EH (cell line): ENCODE data around the gene SLC30A3.

Source experiments
- DNase-seq: peaks from one replicate; pipeline ENCODE4 v3.0.0-alpha.2; 2015; ENCODE audit warnings: low read depth

The SLC30A3 gene

GRCh38 chr2:27231921-27232320 lies 30.9 kb downstream of the SLC30A3 start:
- DNase-seq, result no peak

- peak; percentile 13 for DNase-seq
These were observed 35.3 kb downstream of the SLC30A3 start for GRCh38 chr2:27227501-27227900.

DNA sequence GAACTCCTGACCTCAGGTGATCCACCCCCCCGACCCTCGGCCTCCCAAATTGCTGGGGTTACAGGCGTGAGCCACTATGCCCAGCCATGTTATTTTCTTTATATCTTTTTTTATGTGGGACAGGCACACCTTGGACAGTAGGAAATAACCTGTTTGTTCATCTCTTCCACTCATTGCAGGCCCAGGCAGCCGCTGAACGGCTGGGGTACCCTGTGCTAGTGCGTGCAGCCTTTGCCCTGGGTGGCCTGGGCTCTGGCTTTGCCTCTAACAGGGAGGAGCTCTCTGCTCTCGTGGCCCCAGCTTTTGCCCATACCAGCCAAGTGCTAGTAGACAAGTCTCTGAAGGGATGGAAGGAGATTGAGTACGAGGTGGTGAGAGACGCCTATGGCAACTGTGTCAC lies 37.3 kb downstream of the SLC30A3 start:
- DNase-seq, result no peak

DNA sequence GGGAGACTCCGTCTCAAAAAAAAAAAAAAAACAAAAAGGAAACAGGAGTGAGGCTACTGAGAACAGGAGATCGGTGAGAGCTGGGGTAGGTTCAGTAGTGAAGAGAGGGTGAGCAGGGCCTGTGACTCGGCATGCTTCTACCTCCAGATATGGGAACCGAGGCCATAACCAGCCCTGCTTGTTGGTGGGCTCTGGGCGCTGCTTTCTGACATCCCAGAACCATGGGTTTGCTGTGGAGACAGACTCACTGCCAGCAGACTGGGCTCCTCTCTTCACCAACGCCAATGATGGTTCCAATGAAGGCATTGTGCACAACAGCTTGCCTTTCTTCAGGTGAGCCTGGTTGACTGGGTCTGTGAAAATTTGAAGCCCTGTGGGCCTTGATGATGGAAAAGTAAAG lies 39.4 kb downstream of the SLC30A3 start:
- DNase-seq, result no peak

GRCh38 chr2:27222407-27222806 lies 40.4 kb downstream of the SLC30A3 start:
- no peak for DNase-seq

DNA sequence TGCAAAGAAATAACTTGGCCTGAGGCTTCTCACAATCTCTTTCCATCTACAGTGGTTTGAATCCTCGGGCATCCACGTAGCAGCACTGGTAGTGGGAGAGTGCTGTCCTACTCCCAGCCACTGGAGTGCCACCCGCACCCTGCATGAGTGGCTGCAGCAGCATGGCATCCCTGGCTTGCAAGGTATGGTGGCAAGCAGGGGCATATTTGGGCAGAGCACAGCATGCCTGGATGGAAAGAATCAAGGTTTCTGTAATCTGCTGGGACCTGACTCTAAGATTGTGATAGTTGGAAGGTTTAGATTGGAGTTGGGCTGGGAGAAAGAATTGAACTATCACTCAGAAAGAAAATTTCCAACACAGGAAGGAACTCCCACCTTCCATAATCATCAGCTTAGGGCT lies 41.7 kb downstream of the SLC30A3 start:
- no peak for DNase-seq

DNA sequence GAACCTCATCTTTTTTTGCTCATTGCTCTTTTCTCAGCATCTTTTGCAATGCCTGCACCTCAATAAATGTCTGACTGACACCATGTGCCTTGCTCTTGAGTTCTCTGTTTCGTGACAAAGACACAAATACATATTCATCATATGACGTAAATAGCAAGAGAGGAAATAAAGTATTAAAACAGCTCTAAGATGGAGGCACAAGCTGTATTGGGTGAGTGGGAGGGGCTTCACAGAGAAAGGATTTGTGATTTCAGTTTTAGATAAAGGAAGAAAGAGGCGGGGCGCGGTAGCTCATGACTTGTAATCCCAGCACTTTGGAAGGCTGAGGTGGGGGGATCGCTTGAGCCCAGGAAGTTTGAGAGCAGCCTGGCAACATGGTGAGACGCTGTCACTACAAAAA lies 42.8 kb downstream of the SLC30A3 start:
- no peak for DNase-seq

GRCh38 chr2:27219091-27219490 lies 43.8 kb downstream of the SLC30A3 start:
- no peak for DNase-seq

DNA sequence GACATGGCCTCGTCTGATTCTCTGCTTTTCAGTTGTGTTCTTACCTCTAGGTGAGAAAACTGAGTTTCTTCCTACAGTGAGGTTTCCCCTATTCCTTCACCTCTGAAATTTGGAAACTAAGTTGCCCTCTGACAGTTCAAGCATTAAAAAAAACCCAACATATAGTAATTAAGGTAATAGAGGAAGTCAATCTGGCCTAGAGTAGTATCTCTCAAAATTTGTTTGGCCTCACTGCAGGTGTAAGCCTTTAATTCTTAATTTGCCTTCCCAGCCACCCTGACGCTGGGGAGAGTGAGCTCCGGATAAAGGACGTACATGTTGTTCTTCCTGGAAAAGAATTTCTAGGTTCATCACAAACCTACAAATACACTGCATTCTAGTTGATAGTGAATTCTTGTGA lies 44.2 kb downstream of the SLC30A3 start:
- no peak for DNase-seq

- peak; percentile 85 for DNase-seq
These were observed 45.4 kb downstream of the SLC30A3 start, which contains the start of gene CAD for GRCh38 chr2:27217173-27218121. Gene CAD (plus strand): TSS chr2:27217369. CDS start chr2:27217552, 183 bp downstream.

- no peak for DNase-seq
These were observed 46.3 kb downstream of the SLC30A3 start for GRCh38 chr2:27216416-27217137.

GRCh38 chr2:27214941-27215340 lies 47.9 kb downstream of the SLC30A3 start:
- peak; percentile 25 for DNase-seq

DNA sequence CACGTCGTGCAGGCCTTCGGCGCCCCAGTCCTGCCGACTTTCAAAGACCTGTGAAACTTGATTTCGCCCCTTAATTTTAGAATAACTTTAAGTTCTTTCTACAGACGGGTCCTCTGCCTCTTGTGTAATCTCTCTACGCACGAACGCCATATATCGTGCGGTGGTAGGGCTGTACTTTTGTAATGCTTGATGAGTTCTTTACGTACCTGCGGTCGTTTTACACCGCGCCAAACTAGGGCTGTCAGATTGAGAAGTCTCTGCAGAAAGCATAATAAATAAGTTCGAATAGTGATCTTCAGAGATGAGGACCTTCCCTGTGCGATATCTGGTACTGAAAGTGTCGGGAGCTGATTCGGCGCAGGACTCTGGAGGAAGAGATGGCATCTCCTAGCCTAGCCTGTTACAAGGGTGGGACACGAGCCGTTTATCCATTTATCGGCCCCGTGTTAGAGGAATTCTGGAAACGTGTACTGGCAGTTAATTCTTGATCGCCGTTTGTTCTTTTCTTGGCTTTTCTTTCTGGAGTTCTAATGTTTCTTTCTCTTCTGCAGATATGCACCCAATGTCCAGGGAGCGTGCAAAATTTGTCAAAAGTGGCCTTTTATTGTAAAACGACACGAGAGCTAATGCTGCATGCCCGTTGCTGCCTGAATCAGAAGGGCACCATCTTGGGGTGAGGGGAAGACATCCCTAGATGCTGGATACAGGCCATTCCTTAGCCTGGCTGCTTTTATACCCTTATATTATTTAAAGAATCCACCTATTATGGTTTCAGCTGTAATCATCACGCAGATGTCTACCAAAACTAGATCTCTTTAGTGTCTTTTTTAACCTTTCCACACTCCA lies 50.0 kb downstream of the SLC30A3 start:
- DNase-seq, result peak; percentile 67

DNA sequence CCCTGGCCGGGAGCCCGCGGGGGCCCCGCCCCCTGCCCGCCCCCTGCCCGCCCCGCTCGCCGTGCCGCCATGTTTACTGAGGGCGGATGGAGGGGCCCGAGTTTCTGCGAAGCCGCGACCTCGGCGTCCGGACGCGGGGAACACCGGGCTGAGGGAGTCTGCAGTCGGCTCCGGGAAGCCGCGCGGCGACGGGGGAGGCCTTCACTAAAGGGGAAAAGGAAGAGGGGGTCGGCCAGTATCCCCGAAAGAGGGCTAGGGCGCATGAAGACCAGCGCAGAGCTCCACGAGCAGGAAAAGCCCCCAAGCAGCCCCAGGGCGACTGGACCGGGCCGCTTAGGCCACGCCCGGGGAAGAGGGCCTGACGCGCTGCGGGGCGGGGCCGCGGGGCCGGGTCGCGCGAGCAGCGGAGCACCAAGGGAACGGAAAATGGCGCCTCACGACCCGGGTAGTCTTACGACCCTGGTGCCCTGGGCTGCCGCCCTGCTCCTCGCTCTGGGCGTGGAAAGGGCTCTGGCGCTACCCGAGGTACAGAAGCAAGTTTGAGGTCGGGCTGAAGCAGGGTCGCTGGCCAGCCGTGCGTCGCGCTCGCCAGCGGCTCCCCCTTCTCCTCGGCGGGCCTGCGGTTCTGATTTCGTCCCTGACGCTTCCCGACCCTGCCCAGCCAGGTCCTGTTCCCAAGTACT lies 50.8 kb downstream of the SLC30A3 start, which contains the start of the genes ATRAID and SLC5A6:
Gene ATRAID (plus strand): TSS at position 99 of the 683 bp plus-strand sequence. CDS start 328 bp downstream, at position 427.
Gene SLC5A6 (minus strand): TSS at position 326 of the 683 bp plus-strand sequence. CDS start 4,618 bp downstream, outside the sequence.
- peak; percentile 87 for DNase-seq

GRCh38 chr2:27211241-27211942 lies 51.5 kb downstream of the SLC30A3 start:
- peak; percentile 39 for DNase-seq

- DNase-seq, result no peak
These were observed 53.0 kb downstream of the SLC30A3 start for GRCh38 chr2:27209621-27210401.

- DNase-seq, result no peak
These were observed 54.3 kb downstream of the SLC30A3 start for GRCh38 chr2:27208486-27209050.

DNA sequence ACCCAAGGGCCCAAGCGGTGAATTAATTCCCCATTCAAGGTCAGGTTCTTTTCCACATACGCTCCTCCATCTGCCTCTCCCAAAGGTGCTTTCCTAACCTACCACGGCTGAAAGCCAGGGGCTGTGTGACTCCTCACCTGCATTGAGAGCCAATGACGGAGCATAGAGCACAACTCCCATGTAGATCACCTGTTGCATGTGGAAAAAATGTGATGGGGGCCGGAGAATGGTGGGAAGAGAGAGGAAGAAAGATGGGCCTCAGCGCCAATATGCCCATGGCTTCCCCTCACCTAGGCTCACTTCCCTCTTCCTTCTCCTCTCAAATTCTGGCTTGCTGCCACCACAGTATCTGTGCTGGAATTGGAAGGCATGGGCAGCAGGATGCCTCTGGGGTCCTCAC lies 56.5 kb downstream of the SLC30A3 start:
- no peak for DNase-seq

GRCh38 chr2:27205206-27205605 lies 57.6 kb downstream of the SLC30A3 start:
- DNase-seq, result no peak
